HG02678 (cell line): Measurements from ENCODE around the gene C1orf159.
A peak's percentile ranks its signal among the peaks of the same experiment; 100 is the strongest.
"Not testable (repeated sequence)": the region's sequence is repeated elsewhere in the genome, so short reads cannot be mapped to it uniquely, and the experiment has no call there.

Source experiments
- ATAC-seq: cut with Tn5 transposase; IDR thresholded peaks from one replicate; pipeline ENCODE4 v1.9.1; 2021; ENCODE audit warnings: mild to moderate bottlenecking, moderate library complexity; ENCODE audit not compliant: unreplicated experiment

C1orf159 gene

DNA sequence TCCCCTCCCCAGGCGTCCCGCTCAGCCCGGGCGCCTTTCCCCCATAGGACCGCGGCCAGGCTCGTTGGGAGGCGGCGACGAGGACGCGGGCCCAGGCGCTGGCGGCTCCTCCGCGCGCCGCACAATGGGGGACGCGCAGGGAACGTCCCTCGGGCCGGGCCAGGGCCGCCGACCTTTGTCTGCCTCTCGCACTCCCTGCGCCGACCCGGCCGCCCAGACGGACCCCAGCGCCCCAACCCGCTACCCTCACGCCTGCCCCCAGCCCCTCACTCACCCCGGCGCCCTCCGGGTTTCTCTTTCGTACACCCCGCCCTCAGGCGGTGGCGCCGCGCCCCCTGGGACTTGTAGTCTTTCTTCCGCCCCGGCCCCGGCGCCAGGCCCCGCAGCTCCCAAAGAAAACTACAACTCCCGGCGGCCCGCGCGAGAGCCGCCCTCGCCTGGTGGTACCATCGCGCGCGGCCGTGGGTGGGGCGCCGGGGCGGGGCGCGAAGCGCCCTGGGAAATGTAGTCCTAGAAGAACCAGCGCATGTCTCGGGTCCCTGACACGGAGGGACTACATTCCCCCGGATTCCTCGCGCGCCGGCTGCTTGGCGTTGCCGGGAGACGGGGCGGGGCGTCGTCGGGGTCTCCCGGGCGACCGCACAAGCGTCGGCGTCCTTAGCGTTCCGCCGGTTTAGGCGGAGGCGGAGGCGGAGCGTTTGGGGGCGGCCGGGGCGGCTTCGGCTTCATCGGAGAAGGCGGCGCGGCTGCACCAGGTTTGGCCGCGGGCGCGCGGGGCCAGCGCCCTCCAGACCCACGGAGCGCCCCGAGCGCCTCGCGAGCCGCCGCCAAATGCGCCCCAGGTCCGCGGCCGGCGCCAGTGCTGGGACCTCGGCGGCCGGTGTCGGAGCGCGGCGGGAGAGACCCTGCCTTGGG is at the start of gene C1orf159:
C1orf159 (minus strand) TSS at position 304 of the 915 bp plus-strand sequence. CDS start 24,546 bp downstream, outside the sequence.
- peak; percentile 90 for ATAC-seq

DNA sequence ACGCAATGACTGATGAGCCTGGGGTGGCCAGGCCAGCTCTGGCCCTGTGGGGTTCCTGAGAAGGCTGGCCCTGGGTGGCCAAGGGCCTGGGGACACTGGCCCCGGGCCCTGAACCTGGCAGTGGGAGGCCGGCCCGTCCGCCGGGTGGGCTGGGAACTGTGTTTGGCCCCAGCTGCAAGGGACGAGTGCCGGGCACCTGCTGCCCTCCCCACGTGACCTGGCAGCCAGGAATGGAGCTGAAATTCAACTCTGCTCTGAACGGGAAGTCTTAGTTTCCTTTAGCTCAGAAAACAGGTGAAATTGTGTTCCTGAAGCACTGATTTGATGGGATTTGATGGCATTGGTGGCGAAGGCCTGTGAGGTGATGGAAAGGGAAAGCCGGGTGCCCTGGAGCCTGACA is 49.6 kb upstream of the C1orf159 start:
- ATAC-seq: no peak

DNA sequence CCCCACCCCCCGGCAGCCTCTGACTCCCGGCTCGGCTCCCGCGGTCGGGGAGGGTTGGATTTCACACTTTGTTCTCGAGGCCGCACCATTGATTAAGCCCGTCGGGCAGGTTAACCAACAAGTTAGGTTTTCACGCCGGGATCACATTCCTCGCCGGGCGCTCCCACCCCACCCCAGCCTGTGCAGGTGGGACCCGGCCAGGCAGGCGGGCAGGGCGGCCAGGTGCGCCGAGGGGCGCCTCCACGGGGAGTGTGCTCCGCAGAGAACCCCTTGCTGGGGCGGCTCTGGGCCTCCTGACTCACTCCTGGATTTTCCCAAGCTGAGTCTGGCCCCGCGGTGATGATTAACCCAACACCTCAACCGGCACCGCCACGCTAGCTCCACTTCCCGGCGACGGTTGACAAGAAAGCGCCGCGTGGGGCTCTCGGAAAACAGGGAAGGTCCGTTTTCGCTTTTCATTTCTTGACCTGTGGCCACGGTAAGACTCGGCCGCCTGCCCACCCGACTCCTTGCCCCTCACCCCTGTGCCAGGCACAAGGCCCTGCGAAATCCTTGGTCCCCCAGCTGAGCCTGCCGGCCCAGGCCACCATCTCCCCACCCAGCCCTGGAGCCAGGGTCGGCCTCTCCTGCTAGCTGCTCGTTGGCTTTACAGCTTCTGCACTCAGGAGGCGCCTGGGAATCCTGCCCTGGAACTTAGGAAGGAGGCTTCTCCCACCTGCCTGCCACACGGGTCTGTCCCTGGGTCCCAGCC is 49.0 kb upstream of the C1orf159 start:
- no peak for ATAC-seq

DNA sequence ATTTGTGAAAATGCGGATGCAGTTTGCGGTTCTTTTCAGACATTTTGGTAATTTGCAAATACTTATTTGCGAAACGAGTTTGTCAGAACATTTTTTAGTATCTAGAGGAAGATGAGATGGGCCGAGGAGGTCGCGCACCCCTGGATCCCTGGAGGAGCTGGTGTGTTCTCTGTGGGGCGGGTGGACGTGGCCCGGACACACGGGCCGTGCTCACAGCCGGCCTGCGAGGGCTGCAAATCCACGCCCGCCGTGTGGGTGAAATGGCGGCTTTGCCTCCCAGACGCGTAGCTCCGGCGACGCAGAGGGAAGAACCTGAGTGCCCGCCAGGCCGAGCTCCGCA is 48.4 kb upstream of the C1orf159 start:
- ATAC-seq: no peak

DNA sequence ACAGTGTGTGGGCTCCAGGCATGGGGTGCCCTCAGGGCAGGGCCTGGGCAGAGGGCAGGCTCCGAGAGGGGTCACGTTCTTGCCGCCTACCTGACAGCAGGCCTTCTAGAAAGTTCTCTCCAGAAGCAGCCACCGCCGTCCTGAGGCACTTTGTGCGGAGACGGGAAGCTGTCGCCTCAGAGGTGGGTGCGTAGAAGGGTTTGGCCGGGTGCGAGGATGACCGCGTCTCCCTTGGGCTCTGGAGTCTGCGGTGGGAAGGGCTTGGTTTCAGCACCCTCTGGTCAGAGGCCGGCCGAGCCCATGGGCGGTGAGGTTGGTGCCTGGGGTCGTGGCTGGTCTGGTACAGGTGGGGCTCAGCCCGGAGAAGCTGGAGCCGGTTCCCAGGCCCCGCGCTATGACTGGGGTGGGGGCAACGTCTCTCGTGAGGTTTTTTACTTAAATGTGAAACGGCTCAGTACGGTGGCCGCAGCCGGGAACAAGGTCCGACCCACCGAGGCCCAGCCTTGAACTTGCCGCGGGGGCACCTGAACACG is 47.7 kb upstream of the C1orf159 start:
- ATAC-seq: no peak

DNA sequence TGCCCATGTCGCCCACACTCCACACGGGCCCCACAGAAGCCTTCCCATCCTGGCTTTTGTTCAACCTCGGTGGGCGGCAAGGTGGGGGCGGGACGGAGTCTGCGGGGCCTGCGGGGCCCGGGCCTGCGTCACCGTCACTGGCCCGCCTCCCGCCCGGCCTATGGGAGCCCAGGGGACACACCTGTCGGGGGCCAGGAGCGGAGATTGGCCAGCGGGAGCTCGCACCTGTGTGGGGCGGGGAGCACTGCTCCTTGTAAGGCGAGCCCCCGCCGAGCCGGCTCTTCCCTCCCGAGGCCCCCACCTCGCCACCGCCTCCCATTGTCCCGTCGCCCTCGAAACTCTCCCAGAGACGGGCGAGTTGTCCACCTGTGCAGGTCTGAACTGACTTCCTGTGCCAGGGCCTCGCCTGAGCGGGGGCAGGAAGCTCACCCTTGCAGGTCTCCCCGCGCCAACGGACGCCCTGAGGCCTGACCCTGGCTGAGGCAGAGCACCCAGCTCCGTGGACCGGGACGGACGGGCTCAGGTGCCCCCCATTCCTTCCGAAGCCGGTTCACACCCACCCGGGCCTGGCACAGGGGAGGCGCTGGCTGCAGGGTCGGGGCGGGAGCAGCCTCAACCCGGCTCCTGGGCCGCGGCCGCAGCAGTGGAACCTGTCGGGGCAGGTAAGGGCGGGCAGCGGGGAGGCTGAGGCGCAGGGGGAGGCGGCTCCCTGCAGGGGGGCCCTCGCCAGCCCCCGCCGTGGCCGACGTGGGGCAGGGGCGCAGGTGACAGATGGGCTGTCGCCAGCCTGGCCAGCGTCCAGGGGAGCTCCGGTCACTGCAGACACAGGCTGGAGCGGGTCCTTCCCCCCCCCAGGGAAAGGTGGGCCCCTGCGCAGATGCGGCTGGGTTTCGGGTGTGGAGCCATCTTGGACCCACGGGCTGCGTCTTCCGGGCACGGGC is 47.0 kb upstream of the C1orf159 start:
- ATAC-seq: no peak

DNA sequence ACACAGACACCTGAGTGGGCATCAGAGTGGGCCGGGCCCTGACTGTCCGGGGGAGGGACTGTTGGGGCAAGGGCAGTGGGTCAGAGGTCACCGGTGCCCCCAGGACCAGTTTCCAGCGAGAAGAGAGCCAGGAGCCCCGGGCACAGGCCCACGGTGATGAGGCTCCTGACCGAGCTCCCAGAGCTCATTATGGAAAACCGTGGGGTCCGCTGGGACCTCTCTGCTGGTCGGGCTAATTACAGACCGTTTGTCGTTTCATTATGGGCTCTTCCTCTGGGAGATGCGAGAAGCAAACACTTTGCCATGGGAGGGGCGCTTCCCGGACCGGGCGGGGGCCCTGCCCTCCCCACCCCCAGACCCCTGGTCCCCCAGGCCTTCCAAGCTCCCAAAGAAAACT is 45.8 kb upstream of the C1orf159 start:
- ATAC-seq: no peak

DNA sequence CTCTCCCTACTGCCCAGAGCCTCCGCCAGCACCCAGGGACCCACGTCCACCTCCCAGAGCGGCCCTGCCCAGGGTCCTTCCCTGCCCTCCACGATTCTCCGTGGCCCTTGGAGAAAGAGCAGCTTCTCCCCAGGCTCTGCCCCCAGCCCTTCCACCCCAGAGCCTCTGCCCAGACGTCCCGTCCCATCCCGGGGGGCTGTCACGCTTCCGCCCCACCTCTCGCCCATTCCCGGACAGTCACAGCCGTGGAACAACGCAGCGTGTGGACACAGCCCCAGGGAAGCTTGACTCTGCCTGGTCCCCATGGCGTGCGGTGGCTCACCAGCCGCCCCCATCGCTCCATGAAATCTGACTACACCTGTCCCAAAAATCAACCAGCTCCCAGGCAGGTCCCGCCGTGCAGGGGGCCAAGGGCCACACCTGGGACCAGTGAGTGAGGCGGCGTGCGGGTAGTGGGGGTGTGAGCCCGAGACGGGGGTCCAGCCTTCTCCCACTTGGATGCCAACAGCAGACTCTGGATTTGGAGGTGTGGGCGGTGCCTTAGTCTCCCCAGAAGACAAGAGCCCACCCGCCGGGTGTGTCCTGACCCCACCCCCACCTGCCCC is 45.3 kb upstream of the C1orf159 start:
- ATAC-seq: no peak

- ATAC-seq: no peak
Observed at GRCh38 chr1:1160281-1160930, 44.5 kb upstream of the C1orf159 start.

GRCh38 chr1:1157914-1158710 is 42.2 kb upstream of the C1orf159 start:
- ATAC-seq: peak; percentile 46

DNA sequence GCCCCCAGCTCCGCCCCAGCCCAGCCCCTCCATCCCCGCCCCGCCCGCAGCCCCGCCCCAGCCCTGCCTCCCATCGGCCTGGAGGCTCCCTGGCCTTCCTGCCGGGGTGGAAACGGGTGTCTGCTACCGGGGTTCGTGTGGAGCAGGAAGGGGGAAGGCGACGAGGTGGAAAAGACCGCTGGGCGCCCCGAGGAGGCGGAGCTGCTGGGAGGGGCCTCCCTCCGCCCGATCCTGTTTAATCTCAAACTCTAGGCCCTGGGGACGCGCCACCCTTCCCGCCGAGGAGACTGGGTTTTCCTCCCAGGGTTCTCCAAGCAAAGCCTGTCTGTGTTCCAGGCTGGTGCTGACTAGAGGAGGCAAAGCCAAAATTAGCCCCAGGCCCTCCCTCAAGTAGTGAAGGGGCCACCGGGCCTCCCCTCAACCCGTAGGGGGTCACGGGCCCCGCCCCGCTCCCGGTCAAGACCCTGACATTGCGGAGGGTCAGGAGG is 41.6 kb upstream of the C1orf159 start:
- peak; percentile 55 for ATAC-seq

DNA sequence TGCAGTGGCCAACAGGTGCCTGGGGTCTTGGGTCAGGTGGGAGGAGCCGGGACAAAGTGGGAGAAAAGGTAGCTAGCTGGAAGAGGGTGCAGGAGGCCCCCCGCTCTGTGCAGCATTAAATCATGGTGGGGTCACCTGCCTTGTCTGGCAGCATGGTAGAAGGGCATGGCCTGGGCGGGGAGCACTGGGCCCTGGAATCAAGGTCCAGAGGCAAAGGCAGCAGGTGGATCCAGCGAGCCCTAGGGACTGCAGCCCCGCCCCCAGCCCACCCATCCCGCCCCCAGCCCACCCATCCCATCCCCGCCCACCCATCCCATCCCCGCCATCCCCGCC is 41.1 kb upstream of the C1orf159 start:
- no peak for ATAC-seq

- no peak for ATAC-seq
Observed at GRCh38 chr1:1156140-1157032, 40.5 kb upstream of the C1orf159 start.

DNA sequence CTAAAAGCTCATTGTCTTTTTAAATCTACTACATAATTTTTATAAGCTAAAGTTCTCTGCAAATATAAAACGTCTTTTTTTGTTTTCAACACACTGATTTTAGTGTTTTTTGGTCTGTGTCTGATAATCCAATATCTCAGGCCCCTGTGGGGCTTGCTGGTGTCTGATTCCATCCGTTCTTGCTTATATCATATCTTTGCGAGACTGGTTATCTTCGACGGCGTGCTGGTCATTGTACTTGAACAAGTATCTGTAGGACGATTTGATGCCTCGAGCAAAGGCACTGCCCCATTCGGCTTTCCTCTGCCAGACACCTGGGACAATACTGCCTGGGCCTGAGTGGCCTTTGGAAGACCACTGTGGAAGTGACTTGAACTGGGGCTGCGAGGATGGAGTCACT is 39.4 kb upstream of the C1orf159 start:
- no peak for ATAC-seq

DNA sequence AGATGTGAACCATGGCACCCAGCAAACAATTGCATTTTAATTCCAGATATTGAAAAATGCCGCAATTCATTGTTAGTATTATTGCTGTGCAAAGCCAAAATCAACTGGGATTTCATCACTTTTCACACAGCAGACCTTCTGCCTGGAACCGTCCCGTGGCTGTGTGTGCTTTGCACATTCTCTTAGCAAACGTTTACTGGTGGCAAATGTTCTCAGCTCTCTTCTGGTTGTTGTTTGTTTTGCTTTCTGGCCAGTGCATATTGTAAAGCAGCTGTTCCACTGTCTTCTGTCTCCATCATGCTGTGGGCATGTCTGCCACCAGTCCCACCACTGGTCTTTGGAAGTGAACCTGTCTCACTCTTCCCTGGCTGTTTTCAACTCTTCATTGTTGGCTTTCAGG is 38.0 kb upstream of the C1orf159 start:
- no peak for ATAC-seq

DNA sequence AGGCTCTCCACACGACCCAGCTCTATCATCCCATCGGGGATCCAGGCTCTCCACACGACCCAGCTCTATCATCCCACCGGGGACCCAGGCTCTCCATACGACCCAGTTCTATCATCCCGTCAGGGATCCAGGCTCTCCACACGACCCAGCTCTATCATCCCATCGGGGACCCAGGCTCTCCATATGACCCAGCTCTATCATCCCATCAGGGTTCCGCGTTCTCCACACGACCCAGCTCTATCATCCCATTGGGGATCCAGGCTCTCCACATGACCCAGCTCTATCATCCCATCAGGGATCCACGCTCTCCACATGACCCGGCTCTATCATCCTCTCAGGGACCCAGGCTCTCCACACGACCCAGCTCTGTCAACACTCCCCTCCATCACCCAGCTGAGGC is 37.3 kb upstream of the C1orf159 start:
- ATAC-seq: not testable (repeated sequence)

DNA sequence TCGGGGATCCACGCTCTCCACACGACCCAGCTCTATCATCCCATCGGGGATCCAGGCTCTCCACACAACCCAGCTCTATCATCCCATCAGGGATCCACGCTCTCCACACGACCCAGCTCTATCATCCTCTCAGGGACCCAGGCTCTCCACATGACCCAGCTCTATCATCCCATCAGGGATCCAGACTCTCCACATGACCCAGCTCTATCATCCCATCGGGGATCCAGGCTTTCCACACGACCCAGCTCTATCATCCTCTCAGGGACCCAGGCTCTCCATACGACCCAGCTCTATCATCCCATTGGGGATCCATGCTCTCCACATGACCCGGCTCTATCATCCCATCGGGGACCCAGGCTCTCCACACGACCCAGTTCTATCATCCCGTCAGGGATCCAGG is 36.5 kb upstream of the C1orf159 start:
- ATAC-seq: not testable (repeated sequence)

DNA sequence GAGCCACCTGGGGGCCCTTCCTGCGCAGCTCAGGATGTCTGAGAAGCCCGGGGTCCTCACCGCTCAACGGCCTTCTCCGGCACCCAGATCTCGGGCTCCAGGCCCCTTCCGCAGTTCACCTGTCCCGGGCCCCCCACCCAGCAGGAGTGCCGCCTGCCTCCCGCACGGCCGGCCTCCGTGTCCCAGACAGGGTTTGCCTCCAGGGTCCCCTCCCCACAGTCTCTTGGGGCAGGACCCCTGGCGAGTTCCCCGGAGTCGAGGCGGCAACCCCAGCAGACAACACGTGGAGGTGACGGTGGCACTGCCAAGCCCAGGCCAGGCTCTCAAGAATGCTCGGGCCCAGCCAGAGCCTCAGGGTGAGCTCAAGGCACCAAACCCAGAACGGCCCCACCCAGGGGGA is 35.4 kb upstream of the C1orf159 start:
- ATAC-seq: no peak
